ENCODE measurements around the gene DLST.
A peak's percentile ranks its signal among the peaks of the same experiment; 100 is the strongest.

Gene DLST

DNA sequence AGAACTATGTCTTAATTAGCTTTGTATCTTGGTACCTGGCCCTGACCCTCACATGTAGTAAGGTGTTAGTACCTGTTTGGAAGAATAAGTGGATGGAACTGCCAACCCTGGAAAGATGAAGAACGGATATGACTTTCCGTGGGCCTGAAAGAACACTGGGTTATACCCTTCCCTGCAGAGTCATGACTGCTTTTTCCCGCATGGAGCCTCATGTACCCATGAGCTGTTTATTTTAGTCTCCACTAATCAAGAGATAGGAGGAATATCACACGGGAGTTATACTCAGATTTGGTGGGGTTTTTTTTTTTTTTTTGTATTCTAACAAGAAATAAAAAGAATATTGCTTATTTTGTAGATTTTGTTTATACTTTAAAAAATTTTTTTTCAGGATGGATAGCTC, 15.9 kb downstream of the DLST start:
- DNase-seq (ENCODE audit: low read depth), result no peak

DNA sequence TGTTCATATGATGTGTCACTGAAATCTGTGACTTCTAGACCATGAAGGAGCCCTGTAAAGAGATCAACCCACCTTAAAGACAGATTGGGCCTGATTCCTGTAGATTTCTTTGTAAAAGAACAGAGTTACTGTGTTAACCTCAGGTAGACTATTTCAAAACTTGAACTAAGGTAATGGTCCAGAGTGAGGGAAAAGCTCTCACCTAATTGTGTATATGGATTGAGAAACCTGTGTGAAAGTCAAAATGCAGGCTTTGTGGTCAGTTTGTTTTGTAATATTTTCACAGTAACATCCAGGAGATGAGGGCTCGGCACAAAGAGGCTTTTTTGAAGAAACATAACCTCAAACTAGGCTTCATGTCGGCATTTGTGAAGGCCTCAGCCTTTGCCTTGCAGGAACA, 16.4 kb downstream of the DLST start:
- no peak for DNase-seq (ENCODE audit: low read depth)

DNA sequence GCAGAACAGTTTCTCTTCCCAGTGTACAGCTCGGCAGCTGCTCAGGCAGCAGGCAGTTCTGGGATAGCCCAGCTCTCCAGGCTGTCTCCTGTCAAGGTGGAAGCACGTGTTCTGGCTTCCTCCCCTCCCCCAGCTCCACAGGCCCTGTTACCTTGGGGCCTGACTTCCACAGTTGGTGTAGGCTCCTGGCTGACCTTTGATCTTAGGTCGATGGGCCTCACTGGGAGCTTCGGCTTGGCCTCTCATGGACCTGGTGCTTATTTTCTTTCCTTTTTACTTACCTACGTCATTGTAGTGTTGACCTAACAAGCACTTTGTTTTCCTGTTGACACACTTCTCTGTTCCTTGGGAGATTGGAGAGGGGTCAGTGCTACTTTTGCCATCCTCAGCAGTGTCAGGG, 17.0 kb downstream of the DLST start:
- no peak for DNase-seq (ENCODE audit: low read depth)

DNA sequence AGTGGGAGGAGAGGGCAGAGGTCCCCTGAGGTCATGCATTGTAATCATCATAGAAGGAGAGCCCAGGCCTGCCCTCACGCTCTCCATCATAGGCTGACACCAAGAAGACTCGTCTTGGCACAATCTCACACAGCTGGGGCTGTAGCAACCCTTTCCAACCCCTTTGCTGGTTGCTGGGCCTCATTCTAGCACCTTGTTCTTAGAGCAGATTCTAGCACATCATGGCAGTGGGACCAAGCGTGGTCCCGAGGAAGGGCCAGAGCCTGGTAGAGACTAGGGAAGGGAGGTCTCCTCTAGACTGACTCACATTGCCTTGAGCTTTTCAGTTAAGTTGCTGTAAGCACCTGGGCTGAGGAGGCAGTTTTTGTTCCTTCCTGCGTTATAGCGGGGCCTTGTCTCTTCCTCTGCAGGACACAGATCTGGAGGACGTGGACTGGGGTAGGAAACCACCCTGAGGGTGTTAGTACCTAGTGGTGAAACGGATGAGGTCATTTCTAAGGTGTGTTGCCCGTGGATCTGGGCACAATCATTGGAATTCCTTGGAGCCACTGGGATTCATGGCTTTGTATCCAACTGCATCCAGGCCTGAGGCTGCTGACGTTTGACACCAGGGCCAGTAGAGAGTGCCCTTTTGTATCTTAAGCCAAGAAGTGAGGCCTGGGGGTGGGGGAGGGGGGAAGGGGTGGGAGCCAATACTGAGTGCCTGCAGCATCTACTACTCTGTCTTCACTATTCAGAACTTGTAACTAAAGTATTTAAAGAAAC, 21.4 kb downstream of the DLST start:
- DNase-seq (ENCODE audit: low read depth), result no peak

DNA sequence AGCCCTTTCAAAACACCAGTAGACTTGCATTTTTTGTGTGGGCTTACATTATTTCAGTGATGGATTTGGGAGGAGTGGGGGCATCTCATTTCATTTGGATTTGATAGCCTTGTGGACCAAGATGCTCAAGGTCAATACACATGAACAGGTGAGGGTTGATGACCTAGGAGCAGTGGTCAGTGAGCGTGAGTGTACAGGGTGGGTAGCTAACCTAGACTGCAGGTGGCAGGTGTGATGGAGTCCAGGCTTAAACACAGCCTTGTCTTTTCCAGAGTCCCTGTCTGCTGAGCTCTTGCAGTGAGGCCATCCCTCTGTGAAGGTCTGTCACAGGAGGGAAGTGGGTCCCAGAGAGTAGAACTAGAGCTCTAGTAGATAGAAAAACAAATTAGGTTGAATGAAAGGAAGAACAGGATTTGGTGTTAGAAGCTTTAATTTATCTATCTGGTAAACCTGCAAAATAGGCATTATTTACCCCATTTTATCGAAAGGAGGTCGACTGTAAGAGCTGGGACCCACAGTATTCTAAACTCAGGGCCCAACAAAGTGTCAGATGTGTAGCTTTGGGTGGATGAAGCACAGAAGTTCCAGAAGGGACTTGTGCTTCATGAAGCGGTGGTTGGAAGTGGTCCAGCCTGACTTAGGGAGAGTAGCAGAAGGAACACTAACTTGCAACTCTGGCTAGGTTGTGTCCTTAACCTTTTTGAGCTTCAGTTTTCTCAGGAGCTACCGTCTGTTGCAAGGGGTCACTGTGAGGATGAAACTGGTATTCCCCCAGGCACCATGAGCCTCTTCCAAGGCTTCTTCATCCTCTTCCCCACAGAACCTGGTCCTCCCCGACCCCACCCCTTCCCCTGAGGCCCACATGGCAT, 23.2 kb downstream of the DLST start:
- DNase-seq (ENCODE audit: low read depth), result no peak

DNA sequence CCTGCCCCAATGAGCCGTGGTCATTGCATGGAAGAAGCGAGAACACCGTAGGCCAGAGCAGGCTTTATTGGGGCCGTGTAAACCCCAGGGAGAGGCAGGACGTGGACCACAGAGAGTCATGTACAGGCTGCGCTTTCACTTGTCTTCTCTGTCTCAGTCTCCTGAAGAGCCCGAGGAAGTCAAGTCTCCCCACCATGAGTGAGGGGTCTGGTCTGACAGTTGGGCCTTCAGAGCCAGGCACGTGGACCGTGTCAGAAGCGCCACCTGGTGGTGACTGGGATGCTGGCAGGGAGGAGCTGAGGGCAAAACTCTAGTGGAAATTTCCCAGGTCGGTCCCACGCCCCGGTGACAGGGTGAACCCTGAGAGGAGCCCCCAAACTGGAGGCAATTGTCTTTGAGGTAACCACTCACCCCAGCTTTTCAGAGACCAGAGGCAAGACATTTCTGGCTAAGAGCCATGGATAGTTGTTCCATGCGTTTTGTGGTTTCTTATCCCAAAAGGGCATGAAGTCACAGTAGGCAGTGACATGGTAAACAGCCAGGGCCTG, 24.0 kb downstream of the DLST start:
- DNase-seq (ENCODE audit: low read depth), result no peak

DNA sequence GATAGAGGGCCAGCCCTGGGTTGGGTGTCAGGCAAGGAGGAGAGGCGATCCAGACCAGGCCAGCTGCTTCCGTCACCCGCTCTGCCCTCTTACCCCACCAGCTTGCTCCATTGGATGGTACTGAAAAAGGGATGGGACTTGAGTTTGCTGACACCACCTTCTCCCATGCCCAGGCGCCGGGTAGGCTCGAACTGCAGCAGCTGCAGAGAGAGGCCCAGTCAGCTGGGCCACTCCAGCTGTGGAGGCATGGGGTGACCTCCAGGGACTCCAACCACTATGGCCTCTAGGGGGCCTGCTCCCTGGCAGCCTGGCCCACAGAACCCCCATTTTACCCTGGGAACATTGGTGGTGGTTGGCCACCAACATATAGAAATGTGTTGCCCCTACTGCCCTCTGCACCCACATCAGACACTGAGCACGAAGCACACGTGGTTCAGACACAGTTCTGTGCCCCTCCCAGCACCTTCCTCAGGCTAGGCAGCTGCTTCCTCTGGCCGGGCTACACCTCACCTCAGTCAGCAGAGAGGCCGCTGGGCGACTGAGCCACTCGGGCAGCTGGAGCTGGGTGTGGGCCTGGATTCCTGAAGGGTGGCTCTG, 25.3 kb downstream of the DLST start:
- no peak for DNase-seq (ENCODE audit: low read depth)

DNA sequence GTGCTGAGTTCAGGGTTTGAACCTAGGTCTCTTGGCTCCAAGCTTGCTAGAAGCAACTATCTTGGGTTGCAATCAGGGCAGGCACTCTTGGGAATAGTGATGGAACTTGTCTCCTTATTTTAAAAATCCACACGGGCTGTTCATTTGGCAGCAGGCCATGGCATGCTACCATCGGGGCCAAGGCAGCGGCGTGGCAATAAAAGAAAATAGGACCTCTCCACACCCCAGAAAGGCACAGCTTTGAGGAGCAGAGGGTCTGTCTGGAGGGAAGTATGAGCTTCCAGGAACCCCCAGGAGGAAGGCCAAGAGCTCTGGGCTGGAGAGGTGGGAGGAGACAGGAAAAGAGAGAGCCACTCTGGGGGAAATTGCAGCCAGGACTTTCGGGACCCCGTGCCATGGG, 26.0 kb downstream of the DLST start:
- no peak for DNase-seq (ENCODE audit: low read depth)

DNA sequence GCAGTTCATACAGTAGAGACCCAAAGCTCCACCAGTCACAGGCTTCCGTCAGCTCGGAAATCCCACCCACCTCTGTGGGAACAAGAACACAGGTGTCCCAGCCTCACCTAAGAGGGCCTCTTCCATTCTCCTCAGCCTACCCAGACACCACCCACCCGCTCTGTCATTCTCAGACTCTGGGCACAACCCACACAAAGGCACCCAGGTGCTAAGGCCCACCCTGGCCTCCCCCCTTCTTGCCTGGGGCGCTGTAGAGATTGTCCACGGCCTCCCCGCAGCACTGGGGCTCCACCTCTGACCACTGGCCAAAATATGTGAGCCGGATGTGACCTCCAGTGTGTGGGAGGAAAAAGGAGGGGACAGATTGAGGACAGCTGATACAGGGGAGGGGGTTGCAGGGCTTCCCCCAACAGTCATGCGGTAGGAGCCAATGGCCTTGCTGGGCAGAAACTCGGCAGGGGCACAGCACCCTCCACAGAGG, 27.2 kb downstream of the DLST start:
- no peak for DNase-seq (ENCODE audit: low read depth)

DNA sequence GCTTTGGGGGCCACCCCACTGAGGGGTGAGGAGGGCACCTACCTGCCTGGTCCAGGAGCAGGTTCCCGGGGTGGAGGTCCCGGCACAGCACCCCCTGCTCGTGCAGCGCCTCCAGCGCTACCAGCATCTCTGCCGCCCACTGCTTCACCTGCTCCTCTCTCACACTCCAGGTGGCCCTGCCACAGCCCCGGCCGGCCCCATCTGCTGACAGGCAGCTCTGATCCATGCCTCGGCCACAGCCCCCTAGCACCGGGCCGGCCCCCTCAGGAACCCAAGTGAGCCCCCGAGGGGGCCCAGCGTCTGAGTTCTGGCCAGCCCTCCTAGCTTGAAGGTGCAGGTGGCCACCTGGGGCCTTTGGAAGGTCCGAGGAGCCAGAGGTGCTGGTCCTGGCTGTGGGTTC, 27.8 kb downstream of the DLST start:
- no peak for DNase-seq (ENCODE audit: low read depth)

DNA sequence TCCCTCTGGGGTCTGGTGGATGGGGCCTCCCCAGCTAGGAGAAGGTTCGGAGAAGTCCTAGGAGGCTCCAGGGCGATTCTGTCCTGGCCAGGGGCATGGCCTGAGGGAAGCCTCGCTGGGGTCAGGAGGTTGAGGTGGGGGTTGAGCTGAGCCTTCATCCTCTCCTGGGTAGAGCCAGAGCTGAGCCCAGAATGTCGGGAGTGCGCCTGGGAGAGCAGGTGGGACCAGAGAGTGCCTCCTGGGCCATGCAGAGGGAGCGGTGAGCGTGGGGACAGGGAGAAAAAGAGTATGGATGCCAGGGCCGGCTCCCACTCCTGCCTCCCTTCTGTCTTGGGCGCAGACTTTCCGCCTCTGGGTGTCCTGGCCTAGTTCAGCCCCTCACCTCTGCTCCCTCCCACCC, 28.2 kb downstream of the DLST start:
- DNase-seq (ENCODE audit: low read depth), result no peak

DNA sequence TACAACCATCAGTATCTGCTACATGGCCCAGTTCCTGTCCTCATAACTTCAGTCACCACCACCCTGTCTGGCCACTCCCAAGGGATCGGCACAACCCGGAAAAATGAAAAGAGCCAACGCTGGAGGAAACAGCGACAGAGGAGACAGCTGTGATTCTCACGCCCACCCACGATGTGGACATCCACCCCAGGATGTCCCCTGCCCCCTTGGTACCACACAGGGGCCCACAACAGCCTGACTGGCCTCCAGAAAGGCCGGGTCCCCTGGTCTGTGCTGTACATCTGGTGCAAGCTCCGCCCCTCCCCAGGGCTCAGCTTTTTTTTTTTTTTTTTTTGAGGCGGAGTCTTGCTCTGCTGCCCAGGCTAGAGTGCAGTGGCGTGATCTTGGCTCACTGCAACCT, 28.8 kb downstream of the DLST start:
- DNase-seq (ENCODE audit: low read depth), result no peak

DNA sequence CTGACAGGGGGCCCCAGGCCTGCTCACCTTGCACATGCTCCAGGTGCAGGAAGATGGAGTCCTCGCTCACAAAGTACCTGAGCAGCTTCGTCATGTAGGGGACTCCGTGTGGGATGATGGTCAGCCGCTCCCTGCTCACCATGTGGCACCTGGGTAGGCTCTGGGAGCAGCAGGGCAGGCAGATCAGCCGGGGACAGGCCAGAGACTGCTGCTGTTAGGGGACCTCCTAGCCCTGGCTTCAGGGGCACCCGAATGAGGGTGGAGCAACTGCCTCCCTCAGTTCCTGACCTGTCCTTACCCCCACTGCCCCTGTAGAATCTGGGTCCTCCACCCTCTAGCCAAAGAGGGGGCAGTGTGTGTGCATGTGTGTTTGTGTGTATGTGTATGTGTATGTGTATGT, 29.5 kb downstream of the DLST start:
- DNase-seq (ENCODE audit: low read depth), result no peak

DNA sequence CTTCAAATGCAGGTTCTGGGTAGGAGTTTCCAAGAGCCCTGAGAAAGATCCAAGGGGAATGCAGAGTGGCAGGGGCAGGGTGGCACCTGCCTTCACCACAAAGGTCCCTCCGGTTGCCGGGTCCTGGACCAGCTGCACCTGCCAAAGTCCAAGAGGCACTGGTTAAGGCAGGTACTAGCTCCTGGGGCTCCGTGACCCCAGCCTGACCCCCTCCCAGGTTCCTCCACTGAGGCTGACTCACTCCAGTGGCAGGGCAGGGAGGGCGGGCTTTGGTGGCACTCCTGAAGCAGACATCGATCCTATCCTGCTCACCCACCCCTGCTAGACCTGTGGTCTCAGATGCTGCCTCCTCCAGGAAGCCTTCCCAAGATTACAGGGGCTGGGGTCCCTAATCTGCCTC, 30.0 kb downstream of the DLST start:
- DNase-seq (ENCODE audit: low read depth), result no peak

DNA sequence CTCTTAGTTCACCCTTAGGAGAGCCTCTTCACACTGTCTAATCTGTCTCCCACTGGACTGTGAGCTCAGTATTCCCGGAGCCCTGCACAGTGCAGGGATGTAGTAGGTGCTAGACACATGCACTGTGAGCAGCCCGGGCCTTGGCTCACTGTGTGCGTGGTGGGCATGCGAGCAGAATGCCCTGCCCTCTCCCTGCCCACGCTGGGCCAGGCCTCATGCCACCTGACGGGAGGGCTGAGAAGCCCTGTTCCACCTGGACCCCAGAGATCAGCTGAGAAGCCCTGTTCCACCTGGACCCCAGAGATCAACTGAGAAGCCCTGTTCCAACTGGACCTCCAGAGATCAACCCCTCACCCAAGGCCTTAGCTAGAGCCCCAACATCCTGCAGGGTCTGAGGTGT, 30.4 kb downstream of the DLST start:
- no peak for DNase-seq (ENCODE audit: low read depth)

DNA sequence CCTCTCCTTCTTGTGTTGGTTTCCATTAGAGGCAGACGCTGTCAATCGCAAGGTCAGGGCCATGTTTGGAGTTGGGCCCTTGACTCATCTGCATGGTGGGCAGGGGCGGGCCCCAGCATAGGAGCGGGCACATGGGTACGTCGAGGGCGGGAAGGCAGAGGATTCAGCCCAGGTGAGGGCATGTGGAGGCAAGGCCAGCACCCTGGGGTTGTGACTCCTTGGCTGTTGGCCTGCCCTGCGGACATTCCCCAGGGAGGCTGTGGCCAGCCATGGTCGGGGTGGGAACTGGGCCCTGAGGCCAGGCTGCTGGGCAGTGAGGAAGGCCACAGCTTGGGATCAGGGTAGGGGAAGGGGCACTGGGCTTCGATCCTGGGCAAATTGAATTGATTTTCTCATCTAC, 31.1 kb downstream of the DLST start:
- no peak for DNase-seq (ENCODE audit: low read depth)

DNA sequence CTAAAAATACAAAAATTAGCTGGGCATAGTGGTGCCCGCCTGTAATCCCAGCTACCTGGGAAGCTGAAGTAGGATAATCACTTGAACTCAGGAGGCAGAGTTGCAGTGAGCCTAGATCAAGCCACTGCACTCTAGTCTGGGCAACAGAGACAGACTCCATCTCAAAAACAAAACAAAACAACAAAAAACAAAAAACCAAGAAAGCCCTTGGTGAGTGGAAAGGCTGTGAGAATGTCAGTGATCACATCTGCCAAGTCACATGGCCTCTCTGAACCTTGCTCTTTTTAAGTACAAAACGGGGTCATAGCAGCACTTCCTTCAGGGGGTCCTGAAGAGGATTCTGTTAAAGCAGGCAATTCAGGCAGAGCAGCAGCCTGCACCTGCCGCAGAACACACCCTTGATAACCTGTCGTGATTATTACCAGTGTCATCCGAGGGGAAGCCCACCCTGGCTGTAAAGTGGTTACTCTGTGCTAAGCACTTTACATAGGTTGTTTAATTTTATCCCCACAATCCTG, 31.7 kb downstream of the DLST start:
- no peak for DNase-seq (ENCODE audit: low read depth)

DNA sequence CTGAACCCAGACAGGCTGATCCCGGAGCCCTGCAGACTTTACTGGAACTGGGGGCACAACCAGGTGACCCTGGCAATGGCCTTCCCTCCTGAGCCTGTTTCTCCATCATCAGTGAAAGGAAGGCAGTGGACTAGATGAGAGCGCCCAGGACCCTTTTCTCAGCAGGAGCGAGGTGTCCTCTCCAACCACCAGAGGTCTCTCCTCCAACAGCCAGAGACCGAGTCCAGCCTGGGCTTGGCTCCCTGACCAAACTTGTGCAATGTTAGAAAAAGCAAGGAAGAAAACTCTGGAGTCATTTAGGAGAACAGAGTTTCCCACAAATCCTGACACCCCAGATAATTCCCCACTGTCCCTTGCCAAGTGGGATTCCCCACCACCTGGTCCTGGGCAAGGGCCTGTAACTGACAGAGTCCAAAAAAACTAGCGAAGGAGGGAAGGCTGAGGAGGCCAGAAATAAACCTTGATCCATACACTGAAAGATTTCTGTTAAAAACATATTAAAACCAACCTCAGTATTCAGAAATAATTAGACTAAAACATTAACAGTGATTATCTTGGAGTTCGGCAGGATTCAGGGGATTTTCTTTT, 32.4 kb downstream of the DLST start:
- DNase-seq (ENCODE audit: low read depth), result peak; percentile 50

DNA sequence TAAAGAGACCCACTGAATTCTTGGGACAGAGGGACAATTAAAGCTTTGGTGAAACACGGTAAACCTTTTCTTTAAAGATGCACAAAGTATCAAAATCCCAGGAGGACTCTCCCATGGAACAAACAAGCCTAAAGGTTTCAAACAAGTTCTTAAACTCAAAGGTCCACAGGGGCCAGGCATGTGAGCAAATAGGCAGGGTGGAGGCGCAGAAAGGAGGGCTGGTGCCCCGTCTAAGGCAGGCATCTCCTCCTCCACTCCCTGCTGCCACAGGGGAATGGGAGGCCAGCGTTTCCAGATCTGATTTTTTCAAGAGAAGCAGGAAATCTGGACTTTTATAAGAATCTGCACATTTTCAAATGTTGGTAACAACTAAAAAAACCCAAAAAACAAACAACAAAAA, 33.7 kb downstream of the DLST start:
- DNase-seq (ENCODE audit: low read depth), result no peak

DNA sequence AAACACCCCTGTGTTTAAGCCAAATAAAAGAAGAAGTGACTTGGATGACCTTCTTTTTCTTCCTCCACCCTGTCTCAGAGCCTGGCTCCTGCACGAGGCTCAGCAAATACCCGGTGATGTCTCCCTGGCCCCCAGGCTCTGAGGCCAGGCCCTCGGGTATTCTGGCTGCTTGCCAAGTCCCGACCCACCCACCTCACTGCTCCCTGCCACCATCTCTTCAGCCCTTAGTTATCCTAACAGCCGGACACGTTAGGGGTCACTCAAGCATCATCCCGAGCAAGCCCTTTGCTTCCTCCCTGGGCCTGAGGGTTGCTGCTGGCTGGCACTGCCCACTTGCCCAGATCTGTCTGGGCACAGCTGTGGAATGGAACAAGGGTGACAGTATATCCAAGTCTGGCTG, 34.1 kb downstream of the DLST start:
- no peak for DNase-seq (ENCODE audit: low read depth)

DNA sequence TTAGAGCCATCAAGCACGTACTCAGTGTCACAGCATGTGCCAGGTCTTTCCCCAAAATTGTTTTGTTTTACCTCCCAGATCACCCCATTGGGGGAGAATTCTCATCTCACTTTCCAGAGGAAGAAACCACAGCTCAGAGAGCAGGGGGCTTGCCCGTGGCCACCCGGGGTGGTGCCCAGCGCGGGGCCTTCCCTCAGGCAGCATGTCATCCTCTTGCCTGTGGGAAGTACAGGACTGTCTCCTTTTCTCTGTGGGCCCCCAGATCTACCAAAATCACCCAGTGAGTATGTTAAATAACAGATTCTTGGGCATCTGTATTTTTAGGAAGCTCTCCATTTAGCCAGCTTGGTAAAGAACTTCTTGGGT, 35.4 kb downstream of the DLST start:
- DNase-seq (ENCODE audit: low read depth), result no peak

DNA sequence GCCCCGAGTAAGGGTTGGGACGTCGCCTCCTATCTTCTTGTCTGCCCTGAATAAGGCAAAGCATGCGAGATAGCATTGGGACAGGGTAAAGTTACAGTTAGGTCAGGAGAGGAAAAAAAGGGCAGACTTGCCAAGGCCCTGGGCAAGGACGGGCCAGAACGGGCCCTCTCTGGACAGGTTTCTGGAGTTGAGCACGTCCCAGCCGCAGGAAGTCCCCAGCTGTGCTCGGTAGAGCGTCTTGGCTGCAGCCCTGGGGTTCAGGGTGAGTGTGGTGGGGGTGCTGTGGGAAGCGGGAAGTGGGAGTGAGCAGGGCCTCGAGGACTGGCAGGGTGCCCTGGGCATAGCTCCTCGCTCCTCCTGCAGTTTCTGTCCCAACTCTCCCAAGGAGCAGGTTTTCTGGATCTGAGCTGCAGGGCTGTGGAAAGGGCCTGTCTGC, 35.9 kb downstream of the DLST start:
- no peak for DNase-seq (ENCODE audit: low read depth)
